CD4-positive, alpha-beta T cell (primary cell): Measurements from ENCODE around the gene RTRAF. TPM values are rescaled to one million over a fixed set of nuclear protein-coding genes. Genes with fewer than 3 reads are reported as not detected.
A peak's percentile ranks its signal among the peaks of the same experiment; 100 is the strongest.

Experiments
- ATAC-seq: fragments of 200-7000 bp; cut with Tn5 transposase; one replicate; pipeline ENCODE4 v1.10.0; 2022; ENCODE audit warnings: mild to moderate bottlenecking; ENCODE audit not compliant: poor library complexity
- CTCF ChIA-PET: fragments of 350-600 bp; sonication (Branson Sonifier 250); formaldehyde crosslinking; loops from one replicate; lab custom pipeline; 2021; ENCODE audit warnings: antibody characterized with exemption, inconsistent platforms; lab: Charles Lee
- POLR2A ChIA-PET: fragments of 350-600 bp; sonication (Branson Sonifier 250); formaldehyde crosslinking; loops from one replicate; lab custom pipeline; 2021; ENCODE audit warnings: antibody characterized with exemption, inconsistent platforms; lab: Charles Lee
- DNase-seq, 14 experiments: peaks; one replicate each; pipeline ENCODE4 v3.0.0-alpha.2; 2013 to 2020; ENCODE audit warnings: mixed read lengths in 2 of 14
- H3K27ac ChIP-seq, 2 donors: one replicate each; pipeline versions ENCODE4 v1.5.1 to v1.7.0; 2013; ENCODE audit warnings: low read length in 2 of 2, low read depth in 1 of 2, mild to moderate bottlenecking in 1 of 2
- H3K27me3 ChIP-seq, 2 experiments: 1 replicate in 1 of 2; 2 replicates in 1 of 2; pipeline versions ENCODE4 v1.6.1 to v1.7.0; 2013; ENCODE audit warnings: low read length in 2 of 2, control low read depth in 1 of 2, mild to moderate bottlenecking in 1 of 2, moderate library complexity in 1 of 2; ENCODE audit not compliant: insufficient read depth in 2 of 2, control insufficient read depth in 1 of 2
- H3K36me3 ChIP-seq: one replicate; pipeline ENCODE4 v1.6.1; 2013; ENCODE audit warnings: low read length, control low read depth; ENCODE audit not compliant: insufficient read depth
- H3K4me1 ChIP-seq: one replicate; pipeline ENCODE4 v1.6.1; 2013; ENCODE audit warnings: low read length, control low read depth; ENCODE audit not compliant: insufficient read depth
- H3K4me3 ChIP-seq: one replicate; pipeline ENCODE4 v1.5.1; 2013; ENCODE audit warnings: mild to moderate bottlenecking, low read length, moderate library complexity
- H3K9me3 ChIP-seq, 2 experiments: 1 replicate in 1 of 2; 2 replicates in 1 of 2; pipeline versions ENCODE4 v1.6.1 to v1.7.0; 2013; ENCODE audit warnings: low read length in 2 of 2, mild to moderate bottlenecking in 2 of 2, control low read depth in 1 of 2, moderate library complexity in 1 of 2; ENCODE audit not compliant: control insufficient read depth in 1 of 2, insufficient read depth in 1 of 2
- H3K27ac Mint-ChIP-seq: one replicate; pipeline ENCODE4 v1.8.0; 2020; ENCODE audit warnings: mixed read lengths
- H3K27me3 Mint-ChIP-seq: one replicate; pipeline ENCODE4 v1.8.0; 2021; ENCODE audit warnings: mixed read lengths
- H3K36me3 Mint-ChIP-seq: one replicate; pipeline ENCODE4 v1.8.0; 2021; ENCODE audit warnings: low read depth, mixed read lengths
- H3K4me1 Mint-ChIP-seq: one replicate; pipeline ENCODE4 v1.8.0; 2021; ENCODE audit warnings: low read depth, mixed read lengths
- H3K4me3 Mint-ChIP-seq: one replicate; pipeline ENCODE4 v1.8.0; 2020; ENCODE audit warnings: mild to moderate bottlenecking, mixed read lengths
- H3K9me3 Mint-ChIP-seq: one replicate; pipeline ENCODE4 v1.8.0; 2020; ENCODE audit warnings: mixed read lengths
- intact Hi-C, 2 experiments: fragments of 100-400 bp; cut with DNase I in 1 of 2; cut with micrococcal nuclease in 1 of 2; formaldehyde crosslinking; loops; one replicate each; pipeline versions ENCODE4 v1.15.1 to v1.9.0; 2023 to 2025; cut with DNase I, micrococcal nuclease
- total RNA-seq, 174 experiments: library from RNA in 2 of 174; stranded (reverse) in 2 of 174; gene quantifications; one replicate each; pipeline ENCODE4 v1.2.3 and lab custom pipeline; 2021 to 2026
- TF ChIP-seq, protein P1 (sequence below): fragments of 200-600 bp; IDR thresholded peaks from one replicate; pipeline ENCODE4 v1.8.0; 2022; ENCODE audit warnings: antibody characterized with exemption, mild to moderate bottlenecking

Gene RTRAF
- total RNA-seq, 2 experiments from 2014 or later = 155 to 157 TPM

DNA sequence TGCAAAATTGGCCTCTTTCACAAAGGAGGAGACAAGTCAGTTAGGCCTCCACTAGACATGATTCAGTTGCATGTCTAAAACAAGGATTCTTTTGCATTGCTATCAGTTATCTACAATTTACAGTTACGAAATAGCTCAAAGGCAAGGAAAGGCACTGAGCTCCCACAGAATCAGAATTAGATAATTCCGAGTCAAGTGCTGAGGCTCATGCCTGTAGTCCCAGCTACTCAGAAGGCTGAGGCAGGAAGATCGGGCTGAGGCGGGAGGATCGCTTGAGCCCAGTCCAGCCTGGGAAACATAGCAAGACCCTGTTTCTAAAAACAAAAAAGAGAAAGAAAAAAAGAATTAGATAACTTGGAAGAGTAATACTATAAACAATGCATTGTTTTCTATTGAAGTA lies 12.3 kb upstream of the RTRAF start:
- TF ChIP-seq, protein P1, sequence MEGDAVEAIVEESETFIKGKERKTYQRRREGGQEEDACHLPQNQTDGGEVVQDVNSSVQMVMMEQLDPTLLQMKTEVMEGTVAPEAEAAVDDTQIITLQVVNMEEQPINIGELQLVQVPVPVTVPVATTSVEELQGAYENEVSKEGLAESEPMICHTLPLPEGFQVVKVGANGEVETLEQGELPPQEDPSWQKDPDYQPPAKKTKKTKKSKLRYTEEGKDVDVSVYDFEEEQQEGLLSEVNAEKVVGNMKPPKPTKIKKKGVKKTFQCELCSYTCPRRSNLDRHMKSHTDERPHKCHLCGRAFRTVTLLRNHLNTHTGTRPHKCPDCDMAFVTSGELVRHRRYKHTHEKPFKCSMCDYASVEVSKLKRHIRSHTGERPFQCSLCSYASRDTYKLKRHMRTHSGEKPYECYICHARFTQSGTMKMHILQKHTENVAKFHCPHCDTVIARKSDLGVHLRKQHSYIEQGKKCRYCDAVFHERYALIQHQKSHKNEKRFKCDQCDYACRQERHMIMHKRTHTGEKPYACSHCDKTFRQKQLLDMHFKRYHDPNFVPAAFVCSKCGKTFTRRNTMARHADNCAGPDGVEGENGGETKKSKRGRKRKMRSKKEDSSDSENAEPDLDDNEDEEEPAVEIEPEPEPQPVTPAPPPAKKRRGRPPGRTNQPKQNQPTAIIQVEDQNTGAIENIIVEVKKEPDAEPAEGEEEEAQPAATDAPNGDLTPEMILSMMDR = no peak
- no peaks in the 10 kb centered on the region for H3K36me3 ChIP-seq
- no peaks in the 10 kb centered on the region for H3K27me3 ChIP-seq
- peaks cover 8% of the 10 kb centered on the region for H3K4me1 ChIP-seq
- H3K27me3 Mint-ChIP-seq = no peaks in the 10 kb centered on the region
- DNase-seq (no peak), ATAC-seq (no peak)
- intact Hi-C loops = loop anchor here in 1 of 2 experiments (5.0 kb wide), 1 partner anchor 125 kb away; no protein-coding TSS in a partner anchor
- peaks cover 7% of the 10 kb centered on the region for H3K4me1 Mint-ChIP-seq
- H3K27ac Mint-ChIP-seq = no peak overlapping the region
- POLR2A ChIA-PET = no interaction called here
- CTCF ChIA-PET = interaction anchor here (2.1 kb wide), 1 partner anchor 9 kb away, joined by 15 read pairs; no protein-coding TSS in a partner anchor
- H3K4me3 ChIP-seq = no peak overlapping the region
- H3K36me3 Mint-ChIP-seq = no peaks in the 10 kb centered on the region
- no peaks in the 10 kb centered on the region for H3K9me3 ChIP-seq
- no peak overlapping the region for H3K27ac ChIP-seq
- H3K9me3 Mint-ChIP-seq = no peaks in the 10 kb centered on the region
- H3K4me3 Mint-ChIP-seq = no peak overlapping the region

DNA sequence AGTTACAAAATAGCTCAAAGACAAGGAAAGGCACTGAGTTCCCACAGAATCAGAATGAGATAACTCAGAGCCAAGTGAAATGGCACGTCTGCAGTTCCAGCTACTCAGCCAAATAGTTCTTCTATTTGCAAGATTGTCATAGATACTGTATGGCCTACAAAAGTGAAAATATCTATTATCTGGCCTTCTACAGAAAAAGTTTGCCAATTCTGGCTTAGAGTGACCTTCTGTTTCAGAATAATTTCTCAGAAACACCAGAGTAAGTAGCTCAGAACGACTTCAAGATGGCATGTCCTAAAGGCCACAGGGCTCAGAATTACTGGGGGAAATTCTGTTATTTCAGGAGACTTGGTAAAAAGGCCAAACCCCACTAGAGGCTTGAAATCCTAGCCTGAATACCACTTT lies 10.7 kb upstream of the RTRAF start:
- Mint-ChIP-seq H3K27ac (no peak overlapping the region), H3K27me3 (no peaks in the 10 kb centered on the region), H3K9me3 (no peaks in the 10 kb centered on the region), H3K4me3 (no peak overlapping the region), H3K36me3 (no peaks in the 10 kb centered on the region), H3K4me1 (peaks cover 7% of the 10 kb centered on the region)
- Histone ChIP-seq H3K9me3 (no peaks in the 10 kb centered on the region), H3K4me1 (peaks cover 8% of the 10 kb centered on the region), H3K36me3 (no peaks in the 10 kb centered on the region), H3K27me3 (no peaks in the 10 kb centered on the region), H3K27ac (no peak overlapping the region), H3K4me3 (no peak overlapping the region)
- CTCF ChIA-PET = interaction anchor here (0.6 to 2.1 kb wide), 23 partner anchors 9 to 1754 kb away, joined by 3 to 15 read pairs (median 4); partner anchors contain the start of gene GNG2
- ATAC-seq (no peak), DNase-seq (no peak)
- POLR2A ChIA-PET = interaction anchor here (1.1 to 2.7 kb wide), 3 partner anchors 73 to 132 kb away, joined by 3 to 16 read pairs (median 12); partner anchors contain the start of gene GNG2
- TF ChIP-seq, protein P1 = no peak
- intact Hi-C loops = loop anchor here (1.0 to 5.0 kb wide), 5 partner anchors 126 to 696 kb away; no protein-coding TSS in a partner anchor

DNA sequence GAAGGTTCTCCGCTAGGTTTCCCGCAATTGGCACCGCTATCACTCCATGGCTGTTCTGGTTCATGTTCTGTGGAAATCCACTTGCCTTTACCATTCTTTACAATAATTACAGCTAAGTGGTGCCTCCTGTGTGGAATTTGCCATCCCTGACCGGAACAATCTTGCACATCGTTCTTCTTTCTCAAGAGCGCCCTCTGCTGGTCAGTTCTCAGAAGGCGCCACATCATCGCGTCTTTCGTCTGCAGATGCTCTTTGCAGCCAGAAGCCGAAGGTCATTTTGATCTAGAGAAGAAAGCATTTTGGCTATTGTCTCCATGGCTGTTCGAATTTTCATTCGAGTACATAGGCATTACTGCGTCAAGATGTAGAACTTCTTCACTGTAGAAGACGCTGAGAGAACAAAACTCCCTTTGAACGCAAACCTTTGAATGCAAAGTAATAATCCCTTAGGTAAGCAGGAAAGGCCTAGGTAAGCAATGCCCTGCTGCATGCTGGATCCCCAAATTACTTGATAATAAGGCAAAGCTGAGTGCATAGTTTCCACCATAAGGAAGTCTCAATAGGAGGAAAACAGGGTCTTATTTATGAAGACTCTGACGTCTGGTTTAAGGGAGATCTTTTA lies 10.1 kb upstream of the RTRAF start:
- no peak overlapping the region for H3K4me3 Mint-ChIP-seq
- H3K4me1 ChIP-seq = peaks cover 8% of the 10 kb centered on the region
- H3K27me3 Mint-ChIP-seq = no peaks in the 10 kb centered on the region
- H3K9me3 Mint-ChIP-seq = no peaks in the 10 kb centered on the region
- ATAC-seq (peak; percentile 91), DNase-seq (peak; percentile 66 to 90 (median 80))
- peaks cover 7% of the 10 kb centered on the region for H3K4me1 Mint-ChIP-seq
- no peaks in the 10 kb centered on the region for H3K9me3 ChIP-seq
- no peaks in the 10 kb centered on the region for H3K27me3 ChIP-seq
- intact Hi-C loops = loop anchor here (1.0 to 5.0 kb wide), 5 partner anchors 127 to 696 kb away; no protein-coding TSS in a partner anchor
- no peak overlapping the region for H3K27ac ChIP-seq
- H3K36me3 Mint-ChIP-seq = no peaks in the 10 kb centered on the region
- CTCF ChIA-PET = interaction anchor here (0.6 to 2.1 kb wide), 21 partner anchors 9 to 326 kb away, joined by 3 to 15 read pairs (median 5); partner anchors contain the start of gene GNG2
- POLR2A ChIA-PET = interaction anchor here (1.1 to 2.7 kb wide), 3 partner anchors 74 to 132 kb away, joined by 3 to 16 read pairs (median 12); partner anchors contain the start of gene GNG2
- TF ChIP-seq, protein P1 = peak; percentile 98
- H3K36me3 ChIP-seq = no peaks in the 10 kb centered on the region
- H3K27ac Mint-ChIP-seq = no peak overlapping the region
- no peak overlapping the region for H3K4me3 ChIP-seq
